CD4-positive, alpha-beta memory T cell (primary cell): Measurements from ENCODE around the gene CD7. TPM values are rescaled to one million over a fixed set of nuclear protein-coding genes. Genes with fewer than 3 reads are reported as not detected.
"Not testable (repeated sequence)": the region's sequence is repeated elsewhere in the genome, so short reads cannot be mapped to it uniquely, and the experiment has no call there.

Experiments
- CTCF ChIA-PET: fragments of 350-600 bp; sonication (Branson Sonifier 250); formaldehyde crosslinking; loops from one replicate; lab custom pipeline; 2021; ENCODE audit warnings: inconsistent platforms; ENCODE audit not compliant: partially characterized antibody; lab: Charles Lee
- POLR2A ChIA-PET: fragments of 350-600 bp; sonication (Branson Sonifier 250); formaldehyde crosslinking; loops from one replicate; lab custom pipeline; 2021; ENCODE audit not compliant: partially characterized antibody; lab: Charles Lee
- DNase-seq, 5 donors: peaks; one replicate each; pipeline versions ENCODE4 v3.0.0 to v3.0.0-alpha.2; 2020 to 2022; ENCODE audit warnings: mixed read lengths in 1 of 5
- H3K27ac ChIP-seq: one replicate; pipeline ENCODE4 v1.7.0; 2013; ENCODE audit warnings: low read depth, low read length
- H3K27me3 ChIP-seq: 2 replicates; pipeline ENCODE4 v1.7.0; 2013; ENCODE audit warnings: mild to moderate bottlenecking, low read length, moderate library complexity; ENCODE audit not compliant: insufficient read depth
- H3K36me3 ChIP-seq: 2 replicates; pipeline ENCODE4 v1.7.0; 2013; ENCODE audit warnings: mild to moderate bottlenecking, low read length, moderate library complexity; ENCODE audit not compliant: insufficient read depth
- H3K4me1 ChIP-seq: 2 replicates; pipeline ENCODE4 v1.7.0; 2013; ENCODE audit warnings: mild to moderate bottlenecking, low read length, moderate library complexity; ENCODE audit not compliant: insufficient read depth
- H3K4me3 ChIP-seq, 2 donors: one replicate each; pipeline ENCODE4 v1.7.0; 2013; ENCODE audit warnings: low read length in 2 of 2, mild to moderate bottlenecking in 1 of 2
- H3K9me3 ChIP-seq, 2 donors: one replicate each; pipeline ENCODE4 v1.7.0; 2013; ENCODE audit warnings: low read length in 2 of 2, control low read depth in 1 of 2; ENCODE audit not compliant: control insufficient read depth in 1 of 2
- H3K27ac Mint-ChIP-seq, 7 donors: one replicate each; pipeline ENCODE4 v1.8.0; 2020 to 2021; ENCODE audit warnings: mixed read lengths in 7 of 7, mild to moderate bottlenecking in 6 of 7, inconsistent platforms in 3 of 7, moderate library complexity in 3 of 7
- H3K27me3 Mint-ChIP-seq, 2 donors: one replicate each; pipeline ENCODE4 v1.8.0; 2020 to 2021; ENCODE audit warnings: mixed read lengths in 2 of 2
- H3K36me3 Mint-ChIP-seq, 2 donors: one replicate each; pipeline ENCODE4 v1.8.0; 2020 to 2021; ENCODE audit warnings: mixed read lengths in 2 of 2, inconsistent platforms in 1 of 2, mild to moderate bottlenecking in 1 of 2
- H3K4me1 Mint-ChIP-seq, 4 donors: one replicate each; pipeline ENCODE4 v1.8.0; 2020 to 2021; ENCODE audit warnings: mixed read lengths in 4 of 4, mild to moderate bottlenecking in 1 of 4
- H3K4me3 Mint-ChIP-seq, 8 donors: one replicate each; pipeline ENCODE4 v1.8.0; 2020 to 2021; ENCODE audit warnings: mixed read lengths in 8 of 8, mild to moderate bottlenecking in 7 of 8, moderate library complexity in 6 of 8, inconsistent platforms in 3 of 8
- H3K9me3 Mint-ChIP-seq, 8 donors: one replicate each; pipeline ENCODE4 v1.8.0; 2020 to 2021; ENCODE audit warnings: mixed read lengths in 8 of 8, mild to moderate bottlenecking in 5 of 8, inconsistent platforms in 3 of 8, moderate library complexity in 1 of 8
- intact Hi-C: fragments of 100-400 bp; cut with micrococcal nuclease; formaldehyde crosslinking; loops from one replicate; pipeline ENCODE4 v1.15.1; 2023
- polyA plus RNA-seq, 2 donors: library from polyadenylated mRNA; unstranded; fragments of 300-500 nt; fragmentation: Illumina TruSeq; gene quantifications; one replicate each; pipeline ENCODE4 v1.2.3, GENCODE V29; 2021
- total RNA-seq, 2 experiments: library from RNA; stranded (reverse); gene quantifications; one replicate each; pipeline ENCODE4 v1.2.3, GENCODE V29; 2021

The CD7 gene
- total and polyA plus RNA-seq, 4 experiments from 2014 or later: 40.9 to 82.6 (median 47.1) TPM

DNA sequence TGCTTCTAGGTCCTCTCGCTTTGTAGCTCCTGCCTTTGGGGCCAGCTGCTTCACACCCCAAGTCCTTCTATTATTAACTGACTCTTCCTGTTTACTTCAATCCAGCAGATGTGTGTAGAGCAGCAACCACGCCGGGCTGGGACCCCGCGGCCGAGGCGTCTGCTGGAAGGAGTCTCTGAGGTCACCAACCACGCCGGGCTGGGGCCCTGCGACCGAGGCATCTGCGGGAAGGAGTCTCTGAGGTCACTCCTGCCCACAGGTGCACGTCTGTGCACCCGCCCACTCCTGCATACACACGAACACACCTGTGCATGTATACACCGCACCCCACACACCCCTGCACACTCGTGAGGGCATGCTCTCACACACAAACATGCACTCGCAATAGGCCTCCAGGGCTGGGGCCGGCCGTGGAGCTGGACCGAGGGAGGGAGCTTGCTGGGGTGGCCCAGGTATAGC is 33.9 kb upstream of the CD7 start:
- no peak overlapping the region for H3K27ac ChIP-seq
- no peak overlapping the region for H3K4me3 ChIP-seq
- Mint-ChIP-seq H3K36me3 (no peaks in the 10 kb centered on the region), H3K27ac (peak overlapping the region in 1 of 7 donors; percentile 83), H3K4me3 (no peak overlapping the region), H3K4me1 (peaks cover 0 to 12% (median 8%) of the 10 kb centered on the region in 4 donors), H3K27me3 (peaks cover 2 to 10% of the 10 kb centered on the region in 2 donors), H3K9me3 (no peaks in the 10 kb centered on the region)
- H3K9me3 ChIP-seq: no peaks in the 10 kb centered on the region
- no peak for DNase-seq
- ChIA-PET POLR2A (no interaction called here), CTCF (interaction anchor here (0.9 to 5.4 kb wide), 11 partner anchors 11 to 202 kb away, joined by 3 to 52 read pairs (median 4); no protein-coding TSS in a partner anchor)
- H3K4me1 ChIP-seq: peaks cover 6% of the 10 kb centered on the region
- no peaks in the 10 kb centered on the region for H3K27me3 ChIP-seq
- intact Hi-C loops: loop anchor here (1.0 to 10.0 kb wide), 4 partner anchors 63 to 424 kb away; no protein-coding TSS in a partner anchor
- no peaks in the 10 kb centered on the region for H3K36me3 ChIP-seq

DNA sequence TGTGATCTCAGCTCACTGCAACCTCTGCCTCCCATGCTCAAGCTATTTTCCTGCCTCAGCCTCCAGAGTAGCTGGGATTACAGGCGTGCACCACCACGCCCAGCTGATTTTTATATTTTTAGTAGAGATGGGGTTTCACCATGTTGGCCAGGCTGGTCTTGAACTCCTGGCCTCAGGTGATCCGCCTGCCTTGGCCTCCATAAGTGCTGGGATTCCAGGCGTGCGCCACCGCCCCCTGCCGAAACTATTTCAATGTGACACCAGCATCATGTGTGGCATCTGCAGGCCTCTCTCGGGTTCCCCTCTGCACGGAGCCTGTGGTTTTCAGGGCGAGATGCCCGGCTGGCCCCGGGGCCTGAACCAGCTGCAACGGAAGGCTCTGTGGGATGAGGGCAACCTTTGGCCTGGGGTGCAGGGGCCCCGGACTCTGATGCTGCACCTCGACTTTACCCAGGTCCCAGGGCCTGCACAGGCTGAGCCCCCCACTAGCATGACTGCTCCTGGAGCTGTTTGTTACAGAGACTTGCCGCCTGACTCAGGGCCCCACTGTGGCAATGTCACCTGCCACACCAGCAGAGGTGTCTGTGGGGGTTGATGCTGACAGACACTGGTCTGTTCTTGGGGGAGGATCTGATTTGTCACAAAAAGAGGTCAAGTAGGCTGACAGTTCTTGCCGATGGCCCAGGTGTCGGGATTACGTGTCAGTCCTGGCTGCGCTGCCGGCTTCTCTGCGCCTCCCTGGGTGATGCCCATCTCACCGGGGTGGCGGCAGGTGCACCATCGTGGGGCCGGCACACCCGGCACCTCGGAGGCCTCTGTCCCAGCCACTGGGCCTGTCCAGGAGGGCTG is 33.0 kb upstream of the CD7 start:
- no peaks in the 10 kb centered on the region for H3K9me3 Mint-ChIP-seq
- ChIA-PET CTCF (interaction anchor here (0.9 to 5.4 kb wide), 15 partner anchors 12 to 203 kb away, joined by 3 to 52 read pairs (median 3); partner anchors contain the start of gene SECTM1), POLR2A (no interaction called here)
- peak in 1 of 5 donors; percentile 27 for DNase-seq
- no peak overlapping the region for H3K27ac Mint-ChIP-seq
- Histone ChIP-seq H3K27ac (no peak overlapping the region), H3K9me3 (no peaks in the 10 kb centered on the region), H3K4me1 (peaks cover 6% of the 10 kb centered on the region), H3K27me3 (no peaks in the 10 kb centered on the region), H3K4me3 (no peak overlapping the region), H3K36me3 (no peaks in the 10 kb centered on the region)
- H3K4me3 Mint-ChIP-seq: no peak overlapping the region
- peaks cover 2 to 9% of the 10 kb centered on the region in 2 donors for H3K27me3 Mint-ChIP-seq
- no peaks in the 10 kb centered on the region for H3K36me3 Mint-ChIP-seq
- intact Hi-C loops: loop anchor here (1.0 to 10.0 kb wide), 4 partner anchors 64 to 424 kb away; no protein-coding TSS in a partner anchor
- peaks cover 0 to 13% (median 8%) of the 10 kb centered on the region in 4 donors for H3K4me1 Mint-ChIP-seq

DNA sequence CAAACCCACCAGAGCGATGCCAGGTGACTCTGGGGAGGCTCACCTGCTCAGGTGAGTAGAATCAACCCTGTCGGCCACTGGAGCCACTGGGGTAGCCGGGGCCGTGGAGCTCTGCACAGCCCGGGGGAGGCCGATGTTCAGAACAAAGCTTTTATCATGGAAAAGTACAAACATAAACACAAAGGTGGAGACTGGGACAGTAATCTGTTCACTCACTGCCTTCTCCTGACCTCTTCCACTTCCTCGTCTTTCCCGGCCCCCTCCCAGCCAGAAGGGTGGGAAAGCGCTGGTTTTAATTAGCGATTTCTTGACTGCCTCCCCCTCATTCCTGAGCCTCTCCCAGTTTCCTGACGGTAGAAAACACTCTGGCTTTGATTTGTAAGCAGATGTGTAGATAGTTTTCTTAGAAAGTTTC is 31.9 kb upstream of the CD7 start:
- Mint-ChIP-seq H3K36me3 (no peaks in the 10 kb centered on the region), H3K4me3 (no peak overlapping the region), H3K27me3 (peaks cover 2 to 5% of the 10 kb centered on the region in 2 donors), H3K9me3 (no peaks in the 10 kb centered on the region), H3K27ac (no peak overlapping the region), H3K4me1 (peaks cover 0 to 13% (median 8%) of the 10 kb centered on the region in 4 donors)
- intact Hi-C loops: no loop called here
- Histone ChIP-seq H3K27ac (no peak overlapping the region), H3K4me3 (no peak overlapping the region), H3K4me1 (peaks cover 6% of the 10 kb centered on the region), H3K27me3 (no peaks in the 10 kb centered on the region), H3K36me3 (no peaks in the 10 kb centered on the region), H3K9me3 (no peaks in the 10 kb centered on the region)
- DNase-seq: no peak
- ChIA-PET CTCF (interaction anchor here (1.0 to 5.4 kb wide), 6 partner anchors 12 to 204 kb away, joined by 3 to 52 read pairs (median 4); partner anchors contain the start of gene SECTM1), POLR2A (no interaction called here)

DNA sequence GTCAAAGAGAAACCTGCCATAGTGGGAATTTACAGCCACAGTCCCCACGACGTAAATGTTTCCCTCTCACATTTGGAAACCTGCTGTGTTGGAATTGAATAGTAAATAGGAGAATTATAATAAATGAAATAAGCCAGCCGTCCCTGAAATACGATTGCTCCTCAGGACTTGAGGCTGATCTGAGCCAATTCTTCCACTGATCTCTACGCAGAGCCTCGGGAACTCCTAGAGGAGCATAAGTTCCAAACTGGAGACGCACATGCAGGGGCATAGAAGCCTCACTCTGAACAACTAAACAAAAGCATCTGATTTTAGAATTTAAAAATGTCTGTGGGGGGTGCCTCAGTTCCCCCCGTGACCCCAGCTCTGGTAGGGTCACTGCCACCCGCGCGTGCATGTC is 31.5 kb upstream of the CD7 start:
- Histone ChIP-seq H3K4me1 (peaks cover 6% of the 10 kb centered on the region), H3K36me3 (no peaks in the 10 kb centered on the region), H3K27me3 (no peaks in the 10 kb centered on the region), H3K4me3 (no peak overlapping the region), H3K9me3 (no peaks in the 10 kb centered on the region), H3K27ac (no peak overlapping the region)
- Mint-ChIP-seq H3K4me3 (no peak overlapping the region), H3K36me3 (no peaks in the 10 kb centered on the region), H3K27me3 (peaks cover 2 to 5% of the 10 kb centered on the region in 2 donors), H3K9me3 (no peaks in the 10 kb centered on the region), H3K27ac (peak overlapping the region in 1 of 7 donors; percentile 76), H3K4me1 (peaks cover 0 to 13% (median 8%) of the 10 kb centered on the region in 4 donors)
- no peak for DNase-seq
- ChIA-PET POLR2A (no interaction called here), CTCF (interaction anchor here (1.4 to 5.4 kb wide), 2 partner anchors 12 to 66 kb away, joined by 3 to 52 read pairs; no protein-coding TSS in a partner anchor)
- intact Hi-C loops: no loop called here

DNA sequence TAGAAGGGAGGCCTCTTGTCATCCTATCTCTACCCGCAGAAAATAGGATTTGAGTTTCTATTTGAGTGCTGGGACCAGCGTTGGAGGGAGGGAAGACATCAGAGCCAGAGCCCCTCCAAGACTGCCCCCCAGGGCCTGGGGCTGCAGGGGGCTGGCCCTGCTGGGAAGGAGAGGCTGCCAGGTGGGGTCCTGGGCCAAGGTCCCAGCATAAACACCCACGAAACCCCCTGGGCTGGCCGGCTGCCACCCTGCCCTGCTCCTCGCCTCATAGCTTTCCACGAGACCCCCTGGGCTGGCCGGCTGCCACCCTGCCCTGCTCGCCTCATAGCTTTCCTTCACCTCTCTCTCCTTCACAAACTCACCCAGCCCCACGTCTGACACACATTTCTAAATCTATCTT is 31.0 kb upstream of the CD7 start:
- no peaks in the 10 kb centered on the region for H3K27me3 ChIP-seq
- H3K36me3 ChIP-seq: no peaks in the 10 kb centered on the region
- no peaks in the 10 kb centered on the region for H3K9me3 ChIP-seq
- no peaks in the 10 kb centered on the region for H3K9me3 Mint-ChIP-seq
- no peak overlapping the region for H3K4me3 ChIP-seq
- H3K27ac Mint-ChIP-seq: peak overlapping the region in 1 of 7 donors; percentile 76
- peaks cover 0 to 13% (median 8%) of the 10 kb centered on the region in 4 donors for H3K4me1 Mint-ChIP-seq
- no peak overlapping the region for H3K27ac ChIP-seq
- POLR2A ChIA-PET: no interaction called here
- no peak for DNase-seq
- CTCF ChIA-PET: no interaction called here
- intact Hi-C loops: no loop called here
- H3K27me3 Mint-ChIP-seq: peaks cover 2 to 5% of the 10 kb centered on the region in 2 donors
- H3K36me3 Mint-ChIP-seq: no peaks in the 10 kb centered on the region
- peaks cover 6% of the 10 kb centered on the region for H3K4me1 ChIP-seq
- no peak overlapping the region for H3K4me3 Mint-ChIP-seq

DNA sequence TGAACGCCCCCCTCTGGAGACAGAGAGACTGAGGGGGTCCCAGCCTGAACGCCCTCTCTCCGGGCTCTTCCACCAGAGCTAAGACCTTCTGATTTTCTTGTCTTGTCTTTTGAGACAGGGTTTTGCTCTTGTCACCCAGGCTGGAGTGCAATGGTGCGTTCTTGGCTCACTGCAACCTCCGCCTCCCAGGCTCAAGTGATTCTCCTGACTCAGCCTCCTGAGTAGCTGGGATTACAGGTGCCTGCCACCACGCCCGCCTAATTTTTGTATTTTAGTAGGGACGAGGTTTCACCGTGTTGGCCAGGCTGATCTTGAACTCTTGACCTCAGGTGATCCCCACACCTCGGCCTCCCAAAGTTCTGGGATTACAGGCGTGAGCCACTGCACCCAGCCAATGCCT is 30.6 kb upstream of the CD7 start:
- H3K9me3 ChIP-seq, H3K4me3 ChIP-seq, H3K4me1 ChIP-seq, H3K27me3 ChIP-seq, DNase-seq, H3K36me3 ChIP-seq, H3K27me3 Mint-ChIP-seq, H3K27ac ChIP-seq, intact Hi-C loops, CTCF ChIA-PET, H3K9me3 Mint-ChIP-seq, H3K36me3 Mint-ChIP-seq, POLR2A ChIA-PET, H3K27ac Mint-ChIP-seq, H3K4me3 Mint-ChIP-seq: not testable (repeated sequence)
- H3K4me1 Mint-ChIP-seq: peaks cover 0 to 13% (median 8%) of the 10 kb centered on the region in 4 donors
